HEK293 (cell line): ENCODE measurements around the gene ACOT7.

ENCODE experiments used
- CTCF ChIP-seq: fragments of 450-650 bp; formaldehyde crosslinking; IDR thresholded peaks from 2 replicates; pipeline ENCODE4 v1.5.1; 2016; ENCODE audit warnings: missing biosample characterization, missing genetic modification characterization
- GLI4 ChIP-seq: fragments of 450-650 bp; formaldehyde crosslinking; IDR thresholded peaks from 2 replicates; pipeline ENCODE4 v1.5.1; 2016; ENCODE audit warnings: missing biosample characterization, missing genetic modification characterization
- HOXC10 ChIP-seq: sonication (generic); formaldehyde crosslinking; IDR thresholded peaks from 2 replicates; pipeline ENCODE4 v1.8.1; 2023; ENCODE audit warnings: mild to moderate bottlenecking, missing genetic modification reagents
- KLF1 ChIP-seq: fragments of 450-650 bp; formaldehyde crosslinking; IDR thresholded peaks from 2 replicates; pipeline ENCODE4 v1.5.1; 2016; ENCODE audit warnings: missing biosample characterization, missing genetic modification characterization
- WT1 ChIP-seq: fragments of 450-650 bp; formaldehyde crosslinking; IDR thresholded peaks from 2 replicates; pipeline ENCODE4 v1.5.1; 2016; ENCODE audit warnings: missing biosample characterization, missing genetic modification characterization
- ZNF112 ChIP-seq: fragments of 450-650 bp; formaldehyde crosslinking; IDR thresholded peaks from 2 replicates; pipeline ENCODE4 v1.5.0; 2017; ENCODE audit warnings: missing biosample characterization, missing genetic modification characterization
- ZNF133 ChIP-seq: fragments of 450-650 bp; formaldehyde crosslinking; IDR thresholded peaks from 2 replicates; pipeline ENCODE4 v1.5.1; 2016; ENCODE audit warnings: missing biosample characterization, missing genetic modification characterization
- ZNF202 ChIP-seq: fragments of 450-650 bp; formaldehyde crosslinking; IDR thresholded peaks from 2 replicates; pipeline ENCODE4 v1.5.1; 2016; ENCODE audit warnings: missing biosample characterization, missing genetic modification characterization, borderline replicate concordance
- ZNF274 ChIP-seq, 2 experiments: fragments of 200-500 bp in 1 of 2; fragments of 450-650 bp in 1 of 2; sonication (Bioruptor generic) in 1 of 2; formaldehyde crosslinking in 1 of 2; IDR thresholded peaks; 2 replicates each; pipeline versions ENCODE4 v1.5.1 to v1.6.1; 2014 to 2016; ENCODE audit warnings: borderline replicate concordance in 1 of 2, inconsistent platforms in 1 of 2, low read length in 1 of 2, missing biosample characterization in 1 of 2, missing genetic modification characterization in 1 of 2
- ZNF324 ChIP-seq: fragments of 450-650 bp; formaldehyde crosslinking; IDR thresholded peaks from 2 replicates; pipeline ENCODE4 v1.5.1; 2016; ENCODE audit warnings: missing biosample characterization, missing genetic modification characterization
- ZNF423 ChIP-seq: fragments of 450-650 bp; formaldehyde crosslinking; IDR thresholded peaks from 2 replicates; pipeline ENCODE4 v1.5.1; 2016; ENCODE audit warnings: missing biosample characterization, missing genetic modification characterization
- ZNF514 ChIP-seq: fragments of 450-650 bp; formaldehyde crosslinking; IDR thresholded peaks from 2 replicates; pipeline ENCODE4 v1.5.1; 2016; ENCODE audit warnings: missing biosample characterization, missing genetic modification characterization
- TF ChIP-seq, protein P1 (sequence below): fragments of 450-650 bp; formaldehyde crosslinking; IDR thresholded peaks from 2 replicates; pipeline ENCODE4 v1.5.1; 2016; ENCODE audit warnings: missing biosample characterization, missing genetic modification characterization, low read depth
- TF ChIP-seq, protein P2 (sequence below): fragments of 450-650 bp; formaldehyde crosslinking; IDR thresholded peaks from 2 replicates; pipeline ENCODE4 v1.5.0; 2017; ENCODE audit warnings: missing biosample characterization, missing genetic modification characterization, borderline replicate concordance

- TF ChIP-seq ZNF274 (IDR thresholded peaks at IDR 0.05; ENCODE audit: low read length): no peak
- TF ChIP-seq ZNF274 (tag by site-specific recombination; IDR thresholded peaks at IDR 0.05; ENCODE audit: borderline replicate concordance): no peak
- TF ChIP-seq, protein P1, sequence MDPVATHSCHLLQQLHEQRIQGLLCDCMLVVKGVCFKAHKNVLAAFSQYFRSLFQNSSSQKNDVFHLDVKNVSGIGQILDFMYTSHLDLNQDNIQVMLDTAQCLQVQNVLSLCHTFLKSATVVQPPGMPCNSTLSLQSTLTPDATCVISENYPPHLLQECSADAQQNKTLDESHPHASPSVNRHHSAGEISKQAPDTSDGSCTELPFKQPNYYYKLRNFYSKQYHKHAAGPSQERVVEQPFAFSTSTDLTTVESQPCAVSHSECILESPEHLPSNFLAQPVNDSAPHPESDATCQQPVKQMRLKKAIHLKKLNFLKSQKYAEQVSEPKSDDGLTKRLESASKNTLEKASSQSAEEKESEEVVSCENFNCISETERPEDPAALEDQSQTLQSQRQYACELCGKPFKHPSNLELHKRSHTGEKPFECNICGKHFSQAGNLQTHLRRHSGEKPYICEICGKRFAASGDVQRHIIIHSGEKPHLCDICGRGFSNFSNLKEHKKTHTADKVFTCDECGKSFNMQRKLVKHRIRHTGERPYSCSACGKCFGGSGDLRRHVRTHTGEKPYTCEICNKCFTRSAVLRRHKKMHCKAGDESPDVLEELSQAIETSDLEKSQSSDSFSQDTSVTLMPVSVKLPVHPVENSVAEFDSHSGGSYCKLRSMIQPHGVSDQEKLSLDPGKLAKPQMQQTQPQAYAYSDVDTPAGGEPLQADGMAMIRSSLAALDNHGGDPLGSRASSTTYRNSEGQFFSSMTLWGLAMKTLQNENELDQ (tag by site-specific recombination): no peak
- no peak for TF ChIP-seq ZNF324 (tag by site-specific recombination)
- no peak for TF ChIP-seq ZNF112 (tag by site-specific recombination)
- TF ChIP-seq HOXC10 (CRISPR knock-in tag): no peak
- no peak for TF ChIP-seq KLF1 (tag by site-specific recombination)
- no peak for TF ChIP-seq CTCF (tag by site-specific recombination)
- TF ChIP-seq, protein P2, sequence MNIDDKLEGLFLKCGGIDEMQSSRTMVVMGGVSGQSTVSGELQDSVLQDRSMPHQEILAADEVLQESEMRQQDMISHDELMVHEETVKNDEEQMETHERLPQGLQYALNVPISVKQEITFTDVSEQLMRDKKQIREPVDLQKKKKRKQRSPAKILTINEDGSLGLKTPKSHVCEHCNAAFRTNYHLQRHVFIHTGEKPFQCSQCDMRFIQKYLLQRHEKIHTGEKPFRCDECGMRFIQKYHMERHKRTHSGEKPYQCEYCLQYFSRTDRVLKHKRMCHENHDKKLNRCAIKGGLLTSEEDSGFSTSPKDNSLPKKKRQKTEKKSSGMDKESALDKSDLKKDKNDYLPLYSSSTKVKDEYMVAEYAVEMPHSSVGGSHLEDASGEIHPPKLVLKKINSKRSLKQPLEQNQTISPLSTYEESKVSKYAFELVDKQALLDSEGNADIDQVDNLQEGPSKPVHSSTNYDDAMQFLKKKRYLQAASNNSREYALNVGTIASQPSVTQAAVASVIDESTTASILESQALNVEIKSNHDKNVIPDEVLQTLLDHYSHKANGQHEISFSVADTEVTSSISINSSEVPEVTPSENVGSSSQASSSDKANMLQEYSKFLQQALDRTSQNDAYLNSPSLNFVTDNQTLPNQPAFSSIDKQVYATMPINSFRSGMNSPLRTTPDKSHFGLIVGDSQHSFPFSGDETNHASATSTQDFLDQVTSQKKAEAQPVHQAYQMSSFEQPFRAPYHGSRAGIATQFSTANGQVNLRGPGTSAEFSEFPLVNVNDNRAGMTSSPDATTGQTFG (tag by site-specific recombination): no peak
- no peak for TF ChIP-seq ZNF202 (tag by site-specific recombination)
- no peak for TF ChIP-seq WT1
- no peak for TF ChIP-seq ZNF423 (tag by site-specific recombination)
- no peak for TF ChIP-seq ZNF133 (tag by site-specific recombination)
- no peak for TF ChIP-seq GLI4
- no peak for TF ChIP-seq ZNF514 (tag by site-specific recombination)
Measured at GRCh38 chr1:6298530-6298929, 95.0 kb downstream of the ACOT7 start.
